ENCODE results near the gene PTPN4. TPM values are rescaled to one million over a fixed set of nuclear protein-coding genes. Genes with fewer than 3 reads are reported as not detected.

PTPN4 gene
- total and polyA plus RNA-seq, 2 of the 13 experiments (the other 11 are each of a cell fraction or from before 2014, with no cell fraction given), result 20.3 to 34.6 TPM

GRCh38 chr2:119715409-119716283 is 44.1 kb upstream of the PTPN4 start (continued):
- no peak for TF ChIP-seq ZBTB4 (CRISPR knock-in tag; IDR thresholded peaks at IDR 0.05; ENCODE audit: borderline replicate concordance)
- TF ChIP-seq ZNF160 (CRISPR knock-in tag; IDR thresholded peaks at IDR 0.05), result no peak
- no peak for TF ChIP-seq SMAD9 (CRISPR knock-in tag; IDR thresholded peaks at IDR 0.05)
- TF ChIP-seq SNRNP70 (IDR thresholded peaks at IDR 0.05; ENCODE audit: low read depth, low read length), result no peak
- no peak for TF ChIP-seq ATF7-NPFF (CRISPR knock-in tag; IDR thresholded peaks at IDR 0.05; ENCODE audit: low read depth)
- no peak for TF ChIP-seq ZHX1 (CRISPR knock-in tag; IDR thresholded peaks at IDR 0.05; ENCODE audit: low read depth)
- no peak for TF ChIP-seq ZMYM4 (CRISPR knock-in tag; IDR thresholded peaks at IDR 0.05)
- TF ChIP-seq ARNT2 (CRISPR knock-in tag; IDR thresholded peaks at IDR 0.05; ENCODE audit: low read depth), result no peak
- no peak for TF ChIP-seq E2F1 (CRISPR knock-in tag; IDR thresholded peaks at IDR 0.05)
- no peak for TF ChIP-seq ZNF34 (CRISPR knock-in tag; IDR thresholded peaks at IDR 0.05; ENCODE audit: borderline replicate concordance)
- TF ChIP-seq EED (CRISPR knock-in tag; IDR thresholded peaks at IDR 0.05), result no peak
- TF ChIP-seq, protein P1, sequence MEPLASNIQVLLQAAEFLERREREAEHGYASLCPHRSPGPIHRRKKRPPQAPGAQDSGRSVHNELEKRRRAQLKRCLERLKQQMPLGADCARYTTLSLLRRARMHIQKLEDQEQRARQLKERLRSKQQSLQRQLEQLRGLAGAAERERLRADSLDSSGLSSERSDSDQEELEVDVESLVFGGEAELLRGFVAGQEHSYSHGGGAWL (CRISPR knock-in tag; IDR thresholded peaks at IDR 0.05), result no peak
- no peak for TF ChIP-seq ZKSCAN5 (CRISPR knock-in tag; IDR thresholded peaks at IDR 0.05)
- no peak for TF ChIP-seq PAXIP1 (CRISPR knock-in tag; conservative IDR thresholded peaks at IDR 0.05)
- TF ChIP-seq SRY (CRISPR knock-in tag; IDR thresholded peaks at IDR 0.05), result no peak

Measured in HepG2 (cell line).